ENCODE data around the gene KDM5A. TPM values are rescaled to one million over a fixed set of nuclear protein-coding genes. Genes with fewer than 3 reads are reported as not detected.

The KDM5A gene
- total and polyA plus RNA-seq, 10 of the 15 experiments (the other 5 are each of a cell fraction or from before 2014, with no cell fraction given) = 9.0 to 59.9 (median 27.7) TPM

DNA sequence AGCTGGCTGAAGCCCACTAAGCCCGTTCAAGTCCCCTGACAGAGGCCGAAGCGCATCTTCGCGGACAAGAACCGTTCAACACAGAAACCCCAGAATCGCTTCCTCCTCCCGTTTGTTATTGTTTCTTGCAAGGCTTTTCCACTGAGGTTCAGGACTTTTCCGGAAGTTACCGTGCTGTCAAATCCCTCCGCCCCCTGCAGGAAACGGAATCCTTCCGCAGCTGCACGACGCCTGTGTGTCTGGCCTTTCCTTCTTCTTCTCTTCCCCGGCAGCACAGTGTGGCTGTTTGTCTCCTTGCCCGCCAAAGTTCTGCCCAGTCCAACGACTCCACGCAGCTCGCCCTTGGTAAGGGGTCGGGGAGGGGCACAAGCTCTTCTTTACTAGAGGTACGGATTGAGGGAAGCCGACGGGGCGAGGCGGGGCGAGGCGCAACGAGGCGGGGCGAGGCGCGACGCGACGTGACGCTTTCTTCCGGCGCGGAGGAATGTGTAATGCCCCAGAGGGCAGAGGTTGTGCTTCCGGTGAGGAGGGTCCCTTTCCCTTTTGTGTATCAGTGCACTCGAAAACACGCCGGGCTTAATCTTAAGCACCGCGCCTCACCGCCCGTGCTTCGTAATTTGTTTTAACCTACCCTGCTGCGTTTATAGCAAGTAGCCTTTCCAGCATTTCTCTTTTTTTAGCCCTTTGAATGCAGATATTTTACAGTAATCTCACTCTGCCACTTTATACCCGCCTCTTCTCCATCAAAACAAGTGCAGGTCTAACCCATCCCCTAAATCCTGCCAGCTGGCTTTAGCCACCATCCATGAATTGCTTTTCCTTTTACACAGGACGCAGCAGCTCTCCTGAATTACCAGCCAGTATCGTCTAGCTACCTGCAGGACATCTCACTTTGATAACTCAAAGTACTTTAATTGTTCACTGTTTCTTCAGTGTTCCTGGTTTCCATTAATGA lies at the start of gene KDM5A (continued):
- TF ChIP-seq, protein P1, sequence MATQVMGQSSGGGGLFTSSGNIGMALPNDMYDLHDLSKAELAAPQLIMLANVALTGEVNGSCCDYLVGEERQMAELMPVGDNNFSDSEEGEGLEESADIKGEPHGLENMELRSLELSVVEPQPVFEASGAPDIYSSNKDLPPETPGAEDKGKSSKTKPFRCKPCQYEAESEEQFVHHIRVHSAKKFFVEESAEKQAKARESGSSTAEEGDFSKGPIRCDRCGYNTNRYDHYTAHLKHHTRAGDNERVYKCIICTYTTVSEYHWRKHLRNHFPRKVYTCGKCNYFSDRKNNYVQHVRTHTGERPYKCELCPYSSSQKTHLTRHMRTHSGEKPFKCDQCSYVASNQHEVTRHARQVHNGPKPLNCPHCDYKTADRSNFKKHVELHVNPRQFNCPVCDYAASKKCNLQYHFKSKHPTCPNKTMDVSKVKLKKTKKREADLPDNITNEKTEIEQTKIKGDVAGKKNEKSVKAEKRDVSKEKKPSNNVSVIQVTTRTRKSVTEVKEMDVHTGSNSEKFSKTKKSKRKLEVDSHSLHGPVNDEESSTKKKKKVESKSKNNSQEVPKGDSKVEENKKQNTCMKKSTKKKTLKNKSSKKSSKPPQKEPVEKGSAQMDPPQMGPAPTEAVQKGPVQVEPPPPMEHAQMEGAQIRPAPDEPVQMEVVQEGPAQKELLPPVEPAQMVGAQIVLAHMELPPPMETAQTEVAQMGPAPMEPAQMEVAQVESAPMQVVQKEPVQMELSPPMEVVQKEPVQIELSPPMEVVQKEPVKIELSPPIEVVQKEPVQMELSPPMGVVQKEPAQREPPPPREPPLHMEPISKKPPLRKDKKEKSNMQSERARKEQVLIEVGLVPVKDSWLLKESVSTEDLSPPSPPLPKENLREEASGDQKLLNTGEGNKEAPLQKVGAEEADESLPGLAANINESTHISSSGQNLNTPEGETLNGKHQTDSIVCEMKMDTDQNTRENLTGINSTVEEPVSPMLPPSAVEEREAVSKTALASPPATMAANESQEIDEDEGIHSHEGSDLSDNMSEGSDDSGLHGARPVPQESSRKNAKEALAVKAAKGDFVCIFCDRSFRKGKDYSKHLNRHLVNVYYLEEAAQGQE (IDR thresholded peaks at IDR 0.05; ENCODE audit: low read depth, low read length) = no peak
- TF ChIP-seq MYB (IDR thresholded peaks at IDR 0.05; ENCODE audit: borderline replicate concordance, low read depth, low read length) (no peak), HCFC1 (IDR thresholded peaks at IDR 0.05; ENCODE audit: low read length) (peak; percentile 78), MEF2A (IDR thresholded peaks at IDR 0.05; ENCODE audit: insufficient read depth, low read depth, low read length) (0 out of 2 replicates have a peak, but pooled peaks have one; percentile 1), ZSCAN29 (IDR thresholded peaks at IDR 0.05) (no peak), POLR2AphosphoS2 (IDR thresholded peaks at IDR 0.05; ENCODE audit: low read depth, low read length) (peak; percentile 82), CEBPB (IDR thresholded peaks at IDR 0.05; ENCODE audit: borderline replicate concordance in 1 of 2, low read depth in 2 of 2, low read length in 2 of 2) (no peak), NFYB (IDR thresholded peaks at IDR 0.05; ENCODE audit: insufficient read depth, low read depth, low read length) (no peak), MTA3 (IDR thresholded peaks at IDR 0.05; ENCODE audit: borderline replicate concordance, low read length) (peak; percentile 81; the same call in 1 of the 2 replicates), SPI1 (IDR thresholded peaks at IDR 0.05; ENCODE audit: borderline replicate concordance, insufficient read depth, low read depth, low read length) (no peak), STAT3 (IDR thresholded peaks at IDR 0.05; ENCODE audit: low read depth, low read length) (no peak), BRCA1 (IDR thresholded peaks at IDR 0.05; ENCODE audit: low read depth, low read length) (0 out of 2 replicates have a peak, but pooled peaks have one; percentile 46), IKZF1 (conservative IDR thresholded peaks at IDR 0.05) (peak; percentile 96), YY1 (IDR thresholded peaks at IDR 0.05; ENCODE audit: low read depth, low read length) (peak; percentile 83; the same call in 1 of the 2 replicates), PAX5 (IDR thresholded peaks at IDR 0.05; ENCODE audit: borderline replicate concordance, low read depth, low read length) (0 out of 2 replicates have a peak, but pooled peaks have one; percentile 20), CREM (IDR thresholded peaks at IDR 0.05; ENCODE audit: low read depth) (peak; percentile 98), NFIC (IDR thresholded peaks at IDR 0.05; ENCODE audit: low read depth, low read length) (no peak), ZBED1 (IDR thresholded peaks at IDR 0.05; ENCODE audit: borderline replicate concordance) (no peak), CHD4 (IDR thresholded peaks at IDR 0.05) (no peak), NR2C2 (IDR thresholded peaks at IDR 0.05; ENCODE audit: borderline replicate concordance, control insufficient read depth, insufficient read length, low read depth) (peak; percentile 85), POLR2A (IDR thresholded peaks at IDR 0.05; ENCODE audit: low read depth, low read length) (peak; percentile 80), SMAD5 (IDR thresholded peaks at IDR 0.05; ENCODE audit: low read depth) (peak; percentile 67; the same call in 1 of the 2 replicates)
- TF ChIP-seq, protein P2, sequence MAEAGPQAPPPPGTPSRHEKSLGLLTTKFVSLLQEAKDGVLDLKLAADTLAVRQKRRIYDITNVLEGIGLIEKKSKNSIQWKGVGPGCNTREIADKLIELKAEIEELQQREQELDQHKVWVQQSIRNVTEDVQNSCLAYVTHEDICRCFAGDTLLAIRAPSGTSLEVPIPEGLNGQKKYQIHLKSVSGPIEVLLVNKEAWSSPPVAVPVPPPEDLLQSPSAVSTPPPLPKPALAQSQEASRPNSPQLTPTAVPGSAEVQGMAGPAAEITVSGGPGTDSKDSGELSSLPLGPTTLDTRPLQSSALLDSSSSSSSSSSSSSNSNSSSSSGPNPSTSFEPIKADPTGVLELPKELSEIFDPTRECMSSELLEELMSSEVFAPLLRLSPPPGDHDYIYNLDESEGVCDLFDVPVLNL (IDR thresholded peaks at IDR 0.05; ENCODE audit: low read depth, low read length) = peak; percentile 38; the same call in 1 of the 2 replicates
- TF ChIP-seq, protein P3, sequence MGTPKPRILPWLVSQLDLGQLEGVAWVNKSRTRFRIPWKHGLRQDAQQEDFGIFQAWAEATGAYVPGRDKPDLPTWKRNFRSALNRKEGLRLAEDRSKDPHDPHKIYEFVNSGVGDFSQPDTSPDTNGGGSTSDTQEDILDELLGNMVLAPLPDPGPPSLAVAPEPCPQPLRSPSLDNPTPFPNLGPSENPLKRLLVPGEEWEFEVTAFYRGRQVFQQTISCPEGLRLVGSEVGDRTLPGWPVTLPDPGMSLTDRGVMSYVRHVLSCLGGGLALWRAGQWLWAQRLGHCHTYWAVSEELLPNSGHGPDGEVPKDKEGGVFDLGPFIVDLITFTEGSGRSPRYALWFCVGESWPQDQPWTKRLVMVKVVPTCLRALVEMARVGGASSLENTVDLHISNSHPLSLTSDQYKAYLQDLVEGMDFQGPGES (IDR thresholded peaks at IDR 0.05) = peak; percentile 51; the same call in 1 of the 2 replicates
- TF ChIP-seq, protein P4, sequence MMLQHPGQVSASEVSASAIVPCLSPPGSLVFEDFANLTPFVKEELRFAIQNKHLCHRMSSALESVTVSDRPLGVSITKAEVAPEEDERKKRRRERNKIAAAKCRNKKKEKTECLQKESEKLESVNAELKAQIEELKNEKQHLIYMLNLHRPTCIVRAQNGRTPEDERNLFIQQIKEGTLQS (IDR thresholded peaks at IDR 0.05; ENCODE audit: borderline replicate concordance, extremely low read depth, low read depth, low read length) = peak; percentile 57; the same call in 1 of the 2 replicates
